GM21717 (cell line): ENCODE data around the gene WDR46.
"Not testable (repeated sequence)": the region's sequence is repeated elsewhere in the genome, so short reads cannot be mapped to it uniquely, and the experiment has no call there.

Experiments
- ATAC-seq: cut with Tn5 transposase; IDR thresholded peaks from one replicate; pipeline ENCODE4 v1.9.1; 2021; ENCODE audit warnings: mild to moderate bottlenecking, moderate library complexity; ENCODE audit not compliant: unreplicated experiment

WDR46 gene

DNA sequence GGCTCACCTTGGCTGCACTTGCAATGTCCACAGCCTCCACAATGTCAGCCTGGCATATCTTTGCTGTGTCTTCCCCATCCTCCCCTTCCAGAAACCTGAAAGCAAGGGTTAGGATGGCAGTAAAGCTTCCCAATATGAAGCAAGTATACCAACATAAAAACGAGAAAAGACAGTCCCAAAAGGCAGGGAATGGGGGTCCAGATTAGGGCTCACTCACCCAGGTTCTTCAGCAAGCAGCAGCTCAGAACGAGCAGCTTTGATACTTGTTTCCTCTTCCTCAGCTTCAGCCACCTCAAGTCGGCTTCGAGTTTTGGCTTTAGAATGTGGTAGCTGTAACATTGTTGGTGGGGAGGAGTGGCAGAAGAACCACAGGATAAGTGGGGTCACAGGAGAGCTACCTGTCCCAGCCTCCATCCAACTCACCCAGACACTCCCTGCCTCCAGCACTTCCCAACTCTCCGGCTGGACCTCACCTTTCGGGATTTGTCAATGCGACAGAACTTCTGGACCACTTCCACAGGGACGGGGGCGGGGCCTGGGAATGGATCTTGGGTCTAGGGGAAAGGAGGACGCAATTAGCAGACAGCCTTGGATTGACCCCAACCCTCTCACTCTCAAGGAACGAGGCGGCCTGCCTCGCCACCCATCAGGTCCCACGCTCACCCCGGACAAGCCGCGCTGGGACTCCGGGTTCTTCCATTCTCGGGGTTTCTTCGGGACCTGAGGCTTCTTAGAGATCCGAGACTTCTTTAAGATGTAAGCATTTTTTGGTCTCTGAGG, 708 bp downstream of the WDR46 start:
- no peak for ATAC-seq

DNA sequence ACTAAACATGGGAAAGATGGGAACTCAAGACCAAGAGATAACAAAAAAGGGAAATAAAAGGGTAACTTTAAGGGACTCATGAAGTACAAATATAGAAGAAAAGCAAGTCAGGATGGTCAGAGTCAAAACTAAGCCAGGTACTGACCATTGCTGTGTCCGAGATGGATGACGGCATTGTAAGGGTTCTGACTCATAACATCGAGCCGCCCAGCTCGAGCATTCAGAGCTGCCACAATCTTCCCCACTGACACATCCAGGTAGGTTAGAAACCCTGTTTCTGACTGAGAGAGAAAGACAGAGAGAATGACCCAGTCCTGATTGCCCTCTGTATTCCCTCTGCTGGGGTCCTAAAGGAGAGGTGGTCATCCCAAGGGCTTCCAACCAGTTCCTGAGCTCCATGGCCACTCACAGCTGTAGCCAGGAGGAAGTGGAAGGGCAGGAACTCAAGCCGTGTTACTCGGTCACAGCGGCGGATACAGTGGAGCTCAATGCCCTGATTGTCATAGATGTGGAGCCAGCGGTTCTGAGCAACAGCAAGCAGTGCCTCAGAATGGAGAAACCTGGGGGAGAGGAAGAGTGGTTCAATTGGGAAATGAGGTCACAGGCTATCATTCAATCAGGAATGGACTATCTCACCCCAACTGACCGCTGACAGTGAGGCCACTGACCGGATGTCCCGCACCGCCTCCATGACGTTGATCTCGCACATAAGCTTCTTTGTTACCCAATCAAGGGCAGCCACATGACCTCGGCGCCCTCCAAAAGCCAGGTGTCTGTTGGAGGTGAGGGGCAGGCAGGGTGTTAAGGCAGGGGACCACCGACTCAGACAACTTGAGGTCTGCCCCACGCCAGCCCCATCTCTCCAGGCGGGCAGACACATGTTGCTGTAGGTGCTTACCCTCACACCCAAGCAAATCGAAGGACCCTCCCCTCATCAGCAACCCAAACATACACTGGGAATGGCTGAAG, 1.8 kb downstream of the WDR46 start:
- no peak for ATAC-seq

DNA sequence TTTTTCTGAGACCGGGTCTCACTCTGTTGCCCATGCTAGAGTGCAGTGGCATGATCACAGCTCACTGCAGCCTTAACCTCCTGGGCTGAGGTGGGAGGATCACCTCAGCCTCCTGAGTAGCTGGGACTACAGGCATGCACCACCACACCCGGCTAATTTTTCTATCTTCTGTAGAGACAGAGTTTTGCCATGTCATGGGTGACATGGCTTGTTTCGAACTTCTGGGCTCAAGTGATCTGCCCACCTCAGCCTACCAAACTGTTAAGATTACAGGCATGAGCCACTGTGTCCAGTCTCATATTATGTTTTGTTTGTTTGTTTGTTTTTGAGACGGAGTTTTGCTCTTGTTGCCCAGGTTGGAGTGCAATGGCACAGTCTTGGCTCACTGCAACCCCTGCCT, 3.8 kb downstream of the WDR46 start:
- not testable (repeated sequence) for ATAC-seq

DNA sequence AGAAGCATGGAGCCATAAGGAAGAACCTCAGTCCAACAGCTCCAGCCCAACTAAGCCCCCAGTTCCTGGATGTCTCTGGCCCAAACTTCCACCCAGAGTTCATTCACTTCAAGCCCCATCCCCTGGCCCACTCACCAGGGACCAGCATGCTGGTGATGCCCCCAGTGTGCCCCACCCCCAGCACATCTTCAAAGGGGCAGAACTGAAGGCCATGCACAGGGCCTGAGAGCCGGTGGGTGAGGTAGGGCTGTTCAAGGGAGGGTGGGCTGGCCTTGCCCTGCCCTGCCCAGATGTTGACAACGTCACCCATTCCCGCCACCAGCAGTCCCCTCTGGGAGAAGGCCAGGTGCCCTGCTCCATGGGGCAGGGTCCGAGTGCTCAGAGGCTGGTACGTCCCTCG, 8.5 kb downstream of the WDR46 start:
- no peak for ATAC-seq

DNA sequence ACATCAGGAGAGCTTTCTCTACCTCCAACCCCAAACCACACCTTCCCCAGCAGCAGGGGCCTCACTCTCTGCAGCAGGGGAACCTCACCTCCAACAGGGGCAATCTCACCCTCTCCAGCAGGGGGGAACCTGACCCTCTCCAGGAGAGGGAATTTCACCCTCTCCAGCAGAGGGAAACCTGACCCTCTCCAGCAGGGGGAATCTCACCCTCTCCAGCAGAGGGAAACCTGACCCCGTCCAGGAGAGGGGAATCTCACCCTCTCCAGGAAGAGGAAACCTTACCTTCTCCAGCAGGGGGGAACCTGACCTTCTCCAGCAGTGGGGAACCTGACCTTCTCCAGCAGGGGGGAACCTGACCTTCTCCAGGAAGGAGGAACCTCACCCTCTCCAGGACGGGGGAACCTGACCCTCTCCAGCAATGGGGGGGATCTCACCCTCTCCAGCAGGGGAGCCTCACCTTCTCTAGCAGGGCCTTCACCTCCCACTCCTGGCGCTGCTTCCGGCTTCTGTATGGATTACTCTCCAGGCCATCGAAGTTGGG, 9.0 kb downstream of the WDR46 start:
- ATAC-seq, result no peak

DNA sequence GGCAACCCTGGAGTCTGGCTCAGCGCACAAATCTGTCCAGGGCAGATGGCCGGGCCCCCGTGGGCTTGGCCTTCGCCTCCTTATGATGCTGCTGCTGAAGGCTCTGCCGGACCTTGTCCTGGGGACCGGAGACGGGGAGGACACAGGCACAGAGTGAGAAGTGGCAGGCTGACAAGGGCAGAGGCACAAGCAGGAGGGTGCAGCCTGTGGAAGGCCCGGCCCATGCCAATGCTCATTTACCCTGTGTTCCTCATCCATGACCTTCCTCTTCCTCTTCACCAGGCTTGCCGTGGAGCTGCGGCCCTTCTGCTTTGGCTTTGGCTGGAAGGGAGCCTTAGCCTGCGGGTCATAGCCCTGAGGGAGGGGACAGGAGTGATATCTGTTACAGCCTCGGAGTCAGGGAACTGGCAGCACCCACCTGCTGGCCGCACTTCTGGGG, 9.8 kb downstream of the WDR46 start:
- ATAC-seq, result no peak

DNA sequence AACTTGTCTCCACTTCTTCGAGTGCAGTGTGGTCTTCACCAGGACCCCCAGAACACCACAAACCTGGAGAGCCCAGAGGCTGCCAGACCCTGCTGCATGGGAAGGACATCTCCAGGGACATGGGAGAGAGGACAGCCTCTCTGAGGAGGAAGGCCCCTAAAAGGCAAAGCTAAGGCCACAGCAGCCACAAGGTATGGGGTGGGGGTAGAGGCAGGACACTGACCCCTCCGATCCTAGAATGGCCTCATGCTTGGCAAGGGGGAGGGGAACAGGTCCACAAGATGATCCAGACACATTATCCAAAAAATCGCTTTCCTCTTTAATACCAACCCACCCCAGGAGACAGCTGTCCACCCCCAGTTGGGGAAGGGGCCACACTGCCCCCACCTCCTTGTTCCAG, 10.2 kb downstream of the WDR46 start:
- ATAC-seq, result no peak

DNA sequence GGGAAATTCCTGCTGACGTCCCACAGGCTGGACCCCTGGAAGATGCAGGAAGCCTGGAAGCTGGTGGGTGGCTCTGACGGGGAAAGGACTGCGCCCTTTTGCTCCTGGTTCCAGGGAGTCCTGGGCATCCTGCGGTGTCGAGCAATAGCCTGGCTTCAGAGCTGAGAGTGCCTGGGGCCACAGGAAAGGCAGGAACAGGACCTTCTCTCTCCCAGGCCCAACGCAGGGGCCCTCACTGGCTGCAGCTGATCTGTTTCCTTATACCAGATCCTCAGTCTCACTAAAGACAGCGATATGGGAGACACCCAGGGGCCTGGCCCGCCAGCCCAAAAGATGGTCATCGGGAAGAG, 10.7 kb downstream of the WDR46 start:
- ATAC-seq, result no peak

DNA sequence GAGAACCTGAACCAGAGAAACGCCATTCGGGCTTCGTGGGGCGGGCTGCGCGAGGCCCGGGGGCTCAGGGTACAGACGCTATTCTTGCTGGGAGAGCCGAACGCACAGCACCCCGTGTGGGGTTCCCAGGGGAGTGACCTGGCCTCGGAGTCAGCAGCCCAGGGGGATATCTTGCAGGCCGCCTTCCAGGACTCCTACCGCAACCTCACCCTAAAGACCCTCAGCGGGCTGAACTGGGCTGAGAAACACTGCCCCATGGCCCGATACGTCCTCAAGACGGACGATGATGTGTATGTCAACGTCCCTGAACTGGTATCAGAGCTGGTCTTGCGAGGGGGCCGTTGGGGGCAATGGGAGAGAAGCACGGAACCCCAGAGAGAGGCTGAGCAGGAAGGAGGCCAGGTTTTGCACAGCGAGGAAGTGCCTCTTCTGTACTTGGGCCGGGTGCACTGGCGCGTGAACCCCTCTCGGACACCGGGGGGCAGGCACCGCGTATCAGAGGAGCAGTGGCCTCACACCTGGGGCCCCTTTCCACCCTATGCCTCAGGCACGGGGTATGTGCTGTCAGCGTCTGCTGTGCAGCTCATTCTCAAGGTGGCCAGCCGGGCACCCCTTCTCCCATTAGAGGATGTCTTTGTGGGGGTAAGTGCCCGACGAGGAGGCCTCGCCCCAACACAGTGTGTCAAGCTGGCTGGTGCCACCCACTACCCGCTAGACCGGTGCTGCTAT, 11.2 kb downstream of the WDR46 start:
- ATAC-seq, result peak; percentile 7

DNA sequence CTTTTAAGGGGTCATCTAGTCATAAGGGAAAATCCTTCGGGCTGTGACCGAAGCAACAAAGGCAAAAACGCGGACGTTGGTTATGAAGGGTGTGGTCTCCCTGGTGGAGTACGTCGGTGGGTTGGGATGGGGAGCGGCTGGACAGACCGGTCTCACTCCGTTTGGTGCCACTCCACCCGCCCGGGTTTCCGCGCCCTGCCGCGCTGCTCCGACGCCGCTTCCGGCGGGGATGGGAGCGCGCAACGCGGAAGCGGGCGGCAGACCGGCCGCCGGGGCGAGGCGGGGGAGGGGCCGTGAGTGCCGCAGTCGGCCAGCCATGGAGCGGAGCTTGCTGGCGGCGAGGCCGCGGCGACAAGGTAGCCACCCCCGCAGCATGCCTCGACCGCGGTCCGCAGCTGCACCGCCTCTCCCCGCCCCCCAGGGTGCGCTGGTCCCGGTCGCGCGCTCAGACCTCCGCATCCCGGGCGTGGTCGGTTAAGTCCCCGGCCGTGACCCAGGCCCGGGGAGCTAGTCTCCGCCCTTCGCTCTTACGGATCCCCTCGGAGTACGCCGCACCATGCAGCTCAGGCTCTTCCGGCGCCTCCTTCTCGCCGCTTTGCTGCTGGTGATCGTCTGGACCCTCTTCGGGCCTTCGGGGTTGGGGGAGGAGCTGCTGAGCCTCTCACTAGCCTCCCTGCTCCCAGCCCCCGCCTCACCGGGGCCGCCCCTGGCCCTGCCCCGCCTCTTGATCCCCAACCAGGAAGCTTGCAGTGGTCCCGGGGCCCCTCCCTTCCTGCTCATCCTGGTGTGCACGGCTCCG, 12.0 kb downstream of the WDR46 start, which contains the start of gene B3GALT4:
Gene B3GALT4, plus strand, starts transcription at position 260 of the 799 bp plus-strand sequence. Its CDS starts 297 bp downstream, at position 557.
- ATAC-seq, result peak; percentile 43

DNA sequence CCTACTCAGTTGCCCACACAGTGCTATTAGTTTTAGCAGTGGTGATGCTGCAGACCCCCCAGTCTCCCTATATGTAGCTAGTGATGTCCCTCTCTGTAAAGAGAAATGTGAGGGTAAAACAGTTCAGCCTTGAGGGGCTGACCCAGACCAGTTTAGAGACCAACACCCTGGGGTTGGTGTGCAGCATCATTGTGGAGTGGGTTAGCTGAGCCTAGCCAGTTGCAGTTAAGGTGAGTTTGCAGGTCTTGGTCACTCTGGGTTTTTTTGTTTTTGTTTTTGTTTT, 12.5 kb downstream of the WDR46 start:
- ATAC-seq, result no peak

DNA sequence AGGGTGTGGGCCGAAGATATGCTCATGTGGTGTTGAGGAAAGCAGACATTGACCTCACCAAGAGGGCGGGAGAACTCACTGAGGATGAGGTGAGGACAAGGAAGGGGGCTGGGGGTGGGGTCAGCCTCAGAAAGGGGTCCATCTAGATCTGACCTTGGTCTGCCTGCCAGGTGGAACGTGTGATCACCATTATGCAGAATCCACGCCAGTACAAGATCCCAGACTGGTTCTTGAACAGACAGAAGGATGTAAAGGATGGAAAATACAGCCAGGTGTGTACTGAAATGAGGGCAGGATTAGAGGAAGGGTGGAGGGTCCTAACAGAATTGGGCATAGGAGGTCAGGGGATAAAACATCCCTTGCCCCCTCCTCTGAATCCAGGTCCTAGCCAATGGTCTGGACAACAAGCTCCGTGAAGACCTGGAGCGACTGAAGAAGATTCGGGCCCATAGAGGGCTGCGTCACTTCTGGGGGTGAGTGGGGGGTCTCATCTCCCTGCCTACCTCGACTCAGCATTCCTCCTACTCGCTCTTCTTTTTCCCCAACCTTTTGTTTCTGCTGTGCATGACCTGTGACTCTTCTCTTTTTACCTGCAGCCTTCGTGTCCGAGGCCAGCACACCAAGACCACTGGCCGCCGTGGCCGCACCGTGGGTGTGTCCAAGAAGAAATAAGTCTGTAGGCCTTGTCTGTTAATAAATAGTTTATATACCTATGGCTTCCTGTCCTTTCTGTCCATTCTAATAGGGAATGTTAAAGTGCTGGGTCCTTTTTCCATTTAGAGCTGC, 13.1 kb downstream of the WDR46 start:
- not testable (repeated sequence) for ATAC-seq

DNA sequence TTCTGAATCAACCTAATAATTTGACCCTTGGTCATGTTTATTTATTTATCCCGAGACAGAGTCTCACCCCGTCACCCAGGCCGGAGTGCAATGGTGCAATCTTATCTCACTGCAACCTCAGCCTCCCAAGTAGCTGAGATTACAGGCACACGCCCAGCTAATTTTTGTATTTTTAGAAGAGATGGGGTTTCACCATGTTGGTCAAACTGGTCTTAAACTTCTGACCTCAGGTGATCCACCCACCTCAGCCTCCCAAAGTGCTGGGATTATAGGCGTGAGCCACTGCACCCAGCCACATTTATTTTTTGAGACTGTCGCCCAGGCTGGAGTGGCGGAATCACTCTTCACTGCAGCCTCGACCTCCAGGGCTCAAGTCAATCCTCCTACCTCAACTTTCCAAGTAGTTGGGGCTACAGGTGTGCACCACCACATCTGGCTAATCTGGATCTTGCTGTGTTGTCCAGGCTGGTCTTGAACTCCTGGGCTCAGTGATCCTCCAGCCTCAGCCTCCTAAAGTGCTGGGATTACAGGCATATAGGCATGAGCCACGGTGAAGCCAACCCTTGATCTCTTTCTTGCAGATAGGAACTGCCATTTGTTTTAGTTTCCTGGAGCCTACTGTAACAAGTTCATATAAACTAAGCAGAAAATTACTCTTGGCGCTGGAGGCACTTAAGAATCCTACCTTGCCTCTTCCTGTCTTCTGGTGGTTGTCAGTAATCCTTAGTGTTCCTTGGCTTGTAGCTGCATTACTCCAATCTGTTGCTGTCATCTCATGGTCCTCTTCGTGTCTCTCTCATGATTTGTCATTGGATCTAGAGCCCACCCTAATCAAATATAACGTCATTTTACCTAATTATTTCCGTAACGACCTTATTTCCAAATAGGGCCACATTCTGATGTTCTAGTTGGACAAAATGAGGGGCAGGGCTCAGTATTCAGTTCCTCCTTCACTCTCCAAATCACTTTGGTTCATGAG, 14.8 kb downstream of the WDR46 start:
- ATAC-seq, result no peak

DNA sequence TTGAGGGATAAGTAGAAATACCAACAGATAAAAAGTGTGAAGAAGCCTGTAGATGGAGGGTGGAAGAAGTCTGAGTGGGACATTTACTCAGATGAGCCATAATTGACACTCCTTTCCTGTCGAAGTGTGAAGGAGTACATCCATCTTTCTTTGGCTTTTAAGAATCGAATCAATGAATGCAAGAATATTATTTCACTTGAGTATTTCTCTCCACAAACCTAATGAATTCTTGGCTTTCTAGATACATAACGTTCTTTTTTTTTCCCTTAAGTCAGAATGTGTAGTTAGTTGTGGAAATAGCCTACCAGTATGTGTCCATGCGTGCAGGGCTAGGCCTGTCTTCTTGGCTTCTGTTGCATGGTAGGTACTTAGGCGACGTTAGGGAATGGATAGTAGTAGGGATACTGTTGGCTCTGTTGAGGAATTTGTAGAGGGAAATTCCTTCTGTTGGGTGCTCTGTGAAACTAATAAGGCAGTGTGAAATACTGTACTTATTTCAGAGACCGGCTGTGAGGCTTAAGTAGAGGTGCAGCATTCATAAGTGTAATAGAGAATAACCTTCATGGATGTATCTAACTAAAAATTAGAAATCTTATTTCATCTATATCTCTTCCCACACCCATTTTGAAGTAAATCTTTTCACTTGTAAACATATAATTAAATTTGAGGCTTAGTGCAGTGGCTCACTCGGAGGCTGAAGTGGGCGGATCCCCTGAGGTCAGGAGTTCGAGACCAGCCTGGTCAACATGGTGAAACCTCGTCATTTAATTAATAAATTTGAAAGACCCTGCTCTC, 15.7 kb downstream of the WDR46 start:
- no peak for ATAC-seq

DNA sequence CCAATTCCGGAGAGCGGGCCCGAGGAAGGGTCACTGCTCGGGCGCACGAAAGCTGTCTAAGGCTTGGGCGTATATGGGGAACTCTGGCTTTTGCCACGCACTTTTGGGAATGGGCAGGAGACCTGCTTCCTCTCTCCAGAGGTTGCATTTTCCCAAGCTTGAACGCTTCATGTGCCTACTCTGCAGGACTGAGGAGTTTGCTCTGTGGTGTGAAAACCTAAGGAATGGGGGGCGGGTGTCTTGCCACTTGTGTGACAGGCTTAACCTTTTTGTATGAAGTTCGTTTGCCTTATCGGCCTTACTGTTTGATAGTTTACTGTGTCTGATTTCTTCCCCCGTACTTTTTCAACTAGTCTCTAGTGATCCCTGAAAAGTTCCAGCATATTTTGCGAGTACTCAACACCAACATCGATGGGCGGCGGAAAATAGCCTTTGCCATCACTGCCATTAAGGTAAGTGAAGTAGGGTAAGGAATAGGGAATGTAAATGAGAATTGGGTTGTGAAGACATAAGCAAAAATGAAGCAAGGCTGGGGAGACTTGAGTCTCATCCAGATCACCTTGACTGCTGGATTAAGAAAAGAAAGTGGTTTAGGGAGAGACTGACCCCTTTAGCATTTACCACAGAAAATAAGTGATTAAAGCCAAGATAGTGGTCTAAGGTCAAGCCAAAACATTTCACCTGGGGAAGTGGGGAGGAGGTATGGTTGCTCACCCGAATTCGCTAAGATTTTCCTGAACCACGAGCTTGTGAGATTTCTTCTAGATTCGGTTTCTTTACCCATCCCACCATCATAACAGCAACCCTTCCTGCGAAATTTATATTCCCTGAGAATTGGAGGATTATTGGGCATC, 16.5 kb downstream of the WDR46 start:
- ATAC-seq, result no peak

DNA sequence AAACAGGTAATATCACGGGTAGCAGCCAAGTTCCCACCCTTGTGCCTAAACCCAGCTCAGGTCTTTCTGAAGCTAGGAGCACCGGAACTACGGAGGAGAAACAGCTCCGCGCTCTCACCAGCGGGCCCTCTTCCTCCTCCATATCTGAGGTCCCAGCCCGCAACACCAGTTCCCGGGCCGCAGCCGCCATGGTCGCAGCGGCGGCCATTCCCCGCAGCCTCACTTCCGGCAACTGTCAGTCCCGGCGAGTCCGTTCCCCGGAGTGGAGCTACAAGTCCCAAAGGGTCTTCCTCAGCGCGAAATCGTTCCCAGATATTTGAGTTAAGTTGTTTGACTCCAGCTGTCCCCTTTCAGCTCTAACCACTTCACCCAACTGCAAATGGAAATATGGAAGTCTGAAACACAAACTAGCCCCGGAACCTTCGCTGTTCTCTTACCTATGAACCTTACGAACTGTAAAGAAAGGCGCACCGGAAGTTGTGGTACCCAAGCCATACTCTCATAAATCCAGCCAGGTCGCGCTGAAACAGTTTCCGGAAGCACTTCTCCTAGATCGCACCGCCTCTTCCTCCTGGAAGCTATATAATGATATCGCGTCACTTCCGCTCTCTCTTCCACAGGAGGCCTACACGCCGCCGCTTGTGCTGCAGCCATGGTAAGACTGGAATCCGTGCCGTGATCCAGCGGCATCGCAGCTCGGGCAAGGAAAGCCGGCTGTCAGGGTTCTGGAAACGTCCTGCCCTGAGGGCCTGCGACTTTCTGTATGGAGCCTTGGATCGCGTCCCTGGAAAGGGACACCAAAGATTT, 17.4 kb downstream of the WDR46 start, which contains the start of the genes RPS18 and VPS52:
Gene RPS18, plus strand, starts transcription at position 608 of the 807 bp plus-strand sequence. Its CDS starts 45 bp downstream, at position 653.
Gene VPS52, minus strand, starts transcription at position 409 of the 807 bp plus-strand sequence. Its CDS starts 201 bp downstream, at position 208.
- peak; percentile 54 for ATAC-seq
